Regular cardiac myocyte (primary cell): Measurements from ENCODE around the gene KRTAP20-2. TPM values are rescaled to one million over a fixed set of nuclear protein-coding genes. Genes with fewer than 3 reads are reported as not detected.

Experiments used
- total RNA-seq: library from RNA; depleted of rRNA; stranded (reverse); fragments of >200 nt; gene quantifications from 2 replicates; pipeline ENCODE4 v1.2.3, GENCODE V29; 2014

KRTAP20-2 gene
- not detected in 2 replicates for total RNA-seq

GRCh38 chr21:30634906-30635305 lies at the start of gene KRTAP20-2:
Gene KRTAP20-2, plus strand, starts transcription at chr21:30635206. Its CDS starts 58 bp downstream, at chr21:30635264.

GRCh38 chr21:30590297-30590696 lies 44.7 kb upstream of the KRTAP20-2 start, which contains the start of gene KRTAP22-2:
Gene KRTAP22-2, minus strand, starts transcription at chr21:30590397.

GRCh38 chr21:30592140-30592539 lies 42.9 kb upstream of the KRTAP20-2 start, which contains the start of gene KRTAP6-3:
Gene KRTAP6-3, plus strand, starts transcription at chr21:30592440. Its CDS starts 6 bp downstream, at chr21:30592446.

GRCh38 chr21:30598802-30599201 lies 36.2 kb upstream of the KRTAP20-2 start, which contains the start of gene KRTAP6-2:
Gene KRTAP6-2, minus strand, starts transcription at chr21:30598902. Its CDS starts 28 bp downstream, at chr21:30598874.

GRCh38 chr21:30600787-30601186 lies 34.2 kb upstream of the KRTAP20-2 start, which contains the start of gene KRTAP22-1:
Gene KRTAP22-1, plus strand, starts transcription at chr21:30601087.

GRCh38 chr21:30613836-30614235 lies 21.2 kb upstream of the KRTAP20-2 start, which contains the start of gene KRTAP6-1:
Gene KRTAP6-1, minus strand, starts transcription at chr21:30613930. Its CDS starts 26 bp downstream, at chr21:30613904.

GRCh38 chr21:30616125-30616524 lies 18.9 kb upstream of the KRTAP20-2 start, which contains the start of gene KRTAP20-1:
Gene KRTAP20-1, plus strand, starts transcription at chr21:30616425. Its CDS starts 30 bp downstream, at chr21:30616455.

GRCh38 chr21:30620522-30620921 lies 14.5 kb upstream of the KRTAP20-2 start, which contains the start of gene KRTAP20-4:
Gene KRTAP20-4, plus strand, starts transcription at chr21:30620627.

GRCh38 chr21:30642564-30642963 lies 7.6 kb downstream of the KRTAP20-2 start, which contains the start of gene KRTAP20-3:
Gene KRTAP20-3, plus strand, starts transcription at chr21:30642864.

Other genes starting within 250 kb of the KRTAP20-2 start
- gene KRTAP13-1, start 239.2 kb upstream of the KRTAP20-2 start, total RNA-seq, result not detected in 2 replicates
- not detected in 2 replicates for gene KRTAP13-3, start 209.3 kb upstream of the KRTAP20-2 start, total RNA-seq
- not detected in 2 replicates for gene KRTAP13-4, start 205.0 kb upstream of the KRTAP20-2 start, total RNA-seq
- gene KRTAP15-1, start 194.9 kb upstream of the KRTAP20-2 start, total RNA-seq, result not detected in 2 replicates
- gene KRTAP19-1, start 154.8 kb upstream of the KRTAP20-2 start, total RNA-seq, result not detected in 2 replicates
- gene KRTAP19-2, start 147.8 kb upstream of the KRTAP20-2 start, total RNA-seq, result not detected in 2 replicates
- not detected in 2 replicates for gene KRTAP19-3, start 143.2 kb upstream of the KRTAP20-2 start, total RNA-seq
- not detected in 2 replicates for gene KRTAP19-4, start 138.0 kb upstream of the KRTAP20-2 start, total RNA-seq
- gene KRTAP19-5, start 133.1 kb upstream of the KRTAP20-2 start, total RNA-seq, result not detected in 2 replicates
- not detected in 2 replicates for gene KRTAP19-6, start 93.3 kb upstream of the KRTAP20-2 start, total RNA-seq
- gene KRTAP19-7, start 73.9 kb upstream of the KRTAP20-2 start, total RNA-seq, result not detected in 2 replicates
- gene KRTAP22-2, start 44.8 kb upstream of the KRTAP20-2 start, total RNA-seq, result not detected in 2 replicates
- gene KRTAP6-3, start 42.8 kb upstream of the KRTAP20-2 start, total RNA-seq, result not detected in 2 replicates
- not detected in 2 replicates for gene KRTAP6-2, start 36.3 kb upstream of the KRTAP20-2 start, total RNA-seq
- gene KRTAP22-1, start 34.1 kb upstream of the KRTAP20-2 start, total RNA-seq, result not detected in 2 replicates
- not detected in 2 replicates for gene KRTAP6-1, start 21.3 kb upstream of the KRTAP20-2 start, total RNA-seq
- not detected in 2 replicates for gene KRTAP20-1, start 18.8 kb upstream of the KRTAP20-2 start, total RNA-seq
- gene KRTAP20-4, start 14.6 kb upstream of the KRTAP20-2 start, total RNA-seq, result not detected in 2 replicates
- gene KRTAP20-3, start 7.7 kb downstream of the KRTAP20-2 start, total RNA-seq, result not detected in 2 replicates
- gene KRTAP21-3, start 83.6 kb downstream of the KRTAP20-2 start, total RNA-seq, result not detected in 2 replicates
- gene KRTAP21-2, start 112.1 kb downstream of the KRTAP20-2 start, total RNA-seq, result not detected in 2 replicates
- gene KRTAP21-1, start 120.2 kb downstream of the KRTAP20-2 start, total RNA-seq, result not detected in 2 replicates
- not detected in 2 replicates for gene KRTAP8-1, start 178.1 kb downstream of the KRTAP20-2 start, total RNA-seq
- gene KRTAP7-1, start 194.6 kb downstream of the KRTAP20-2 start, total RNA-seq, result not detected in 2 replicates
- not detected in 2 replicates for gene KRTAP11-1, start 246.4 kb downstream of the KRTAP20-2 start, total RNA-seq